Peyer's patch (tissue), 4 donors: ENCODE measurements around the gene URGCP. TPM values are rescaled to one million over a fixed set of nuclear protein-coding genes. Genes with fewer than 3 reads are reported as not detected.

Experiments
- DNase-seq, 3 donors: peaks; one replicate each; pipeline ENCODE4 v3.0.0-alpha.2; 2017 to 2019
- H3K27ac ChIP-seq, 4 donors: fragments of 200-600 bp; sonication (generic); one replicate each; pipeline ENCODE4 v1.5.1; 2016 to 2019
- H3K27me3 ChIP-seq, 2 donors: fragments of 200-600 bp; sonication (generic); one replicate each; pipeline ENCODE4 v1.5.1; 2019
- H3K36me3 ChIP-seq, 3 donors: fragments of 200-600 bp; sonication (generic); one replicate each; pipeline ENCODE4 v1.5.1; 2016 to 2019
- H3K4me1 ChIP-seq, 4 donors: fragments of 200-600 bp; sonication (generic); one replicate each; pipeline ENCODE4 v1.5.1; 2016 to 2019
- H3K4me3 ChIP-seq, 4 donors: fragments of 200-600 bp; sonication (generic); 1 replicate in 3 of 4; 2 replicates in 1 of 4; pipeline ENCODE4 v1.5.1; 2016 to 2019; ENCODE audit warnings: mild to moderate bottlenecking in 1 of 4
- H3K9me3 ChIP-seq, 4 donors: fragments of 200-600 bp; sonication (generic); one replicate each; pipeline ENCODE4 v1.5.1; 2016 to 2019; ENCODE audit warnings: mild to moderate bottlenecking in 1 of 4
- POLR2A ChIP-seq, 2 donors: fragments of 450-650 bp; IDR thresholded peaks; one replicate each; pipeline ENCODE4 v1.5.1; 2017; ENCODE audit warnings: antibody characterized with exemption in 2 of 2, mild to moderate bottlenecking in 2 of 2, moderate library complexity in 2 of 2
- total RNA-seq, 4 donors: library from RNA; depleted of rRNA; stranded (reverse); fragments of >200 nt; gene quantifications; one replicate each; pipeline ENCODE4 v1.1.0, GENCODE V29; 2016
- TF ChIP-seq, protein P1 (sequence below), 6 experiments: fragments of 450-650 bp in 4 of 6; fragments of 200-600 bp in 2 of 6; sonication (generic) in 1 of 6; IDR thresholded peaks; one replicate each; pipeline ENCODE4 v1.5.1; 2017 to 2019; ENCODE audit warnings: antibody characterized with exemption in 6 of 6, mild to moderate bottlenecking in 3 of 6, moderate library complexity in 1 of 6

Gene URGCP
- total RNA-seq, 4 donors from 2014 or later: 43.7 to 91.0 (median 80.3) TPM

- Histone ChIP-seq H3K27ac (no peak overlapping the region), H3K4me3 (no peak overlapping the region), H3K36me3 (peaks cover 0 to 28% (median 0%) of the 10 kb centered on the region in 3 donors), H3K4me1 (peaks cover 0 to 14% (median 0%) of the 10 kb centered on the region in 4 donors), H3K27me3 (no peaks in the 10 kb centered on the region), H3K9me3 (no peaks in the 10 kb centered on the region)
- TF ChIP-seq POLR2A (IDR thresholded peaks at IDR 0.05): no peak
- TF ChIP-seq, protein P1, sequence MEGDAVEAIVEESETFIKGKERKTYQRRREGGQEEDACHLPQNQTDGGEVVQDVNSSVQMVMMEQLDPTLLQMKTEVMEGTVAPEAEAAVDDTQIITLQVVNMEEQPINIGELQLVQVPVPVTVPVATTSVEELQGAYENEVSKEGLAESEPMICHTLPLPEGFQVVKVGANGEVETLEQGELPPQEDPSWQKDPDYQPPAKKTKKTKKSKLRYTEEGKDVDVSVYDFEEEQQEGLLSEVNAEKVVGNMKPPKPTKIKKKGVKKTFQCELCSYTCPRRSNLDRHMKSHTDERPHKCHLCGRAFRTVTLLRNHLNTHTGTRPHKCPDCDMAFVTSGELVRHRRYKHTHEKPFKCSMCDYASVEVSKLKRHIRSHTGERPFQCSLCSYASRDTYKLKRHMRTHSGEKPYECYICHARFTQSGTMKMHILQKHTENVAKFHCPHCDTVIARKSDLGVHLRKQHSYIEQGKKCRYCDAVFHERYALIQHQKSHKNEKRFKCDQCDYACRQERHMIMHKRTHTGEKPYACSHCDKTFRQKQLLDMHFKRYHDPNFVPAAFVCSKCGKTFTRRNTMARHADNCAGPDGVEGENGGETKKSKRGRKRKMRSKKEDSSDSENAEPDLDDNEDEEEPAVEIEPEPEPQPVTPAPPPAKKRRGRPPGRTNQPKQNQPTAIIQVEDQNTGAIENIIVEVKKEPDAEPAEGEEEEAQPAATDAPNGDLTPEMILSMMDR (IDR thresholded peaks at IDR 0.05): no peak
- no peak for DNase-seq
Observed at GRCh38 chr7:43888993-43889945, 17.1 kb downstream of the URGCP start.

DNA sequence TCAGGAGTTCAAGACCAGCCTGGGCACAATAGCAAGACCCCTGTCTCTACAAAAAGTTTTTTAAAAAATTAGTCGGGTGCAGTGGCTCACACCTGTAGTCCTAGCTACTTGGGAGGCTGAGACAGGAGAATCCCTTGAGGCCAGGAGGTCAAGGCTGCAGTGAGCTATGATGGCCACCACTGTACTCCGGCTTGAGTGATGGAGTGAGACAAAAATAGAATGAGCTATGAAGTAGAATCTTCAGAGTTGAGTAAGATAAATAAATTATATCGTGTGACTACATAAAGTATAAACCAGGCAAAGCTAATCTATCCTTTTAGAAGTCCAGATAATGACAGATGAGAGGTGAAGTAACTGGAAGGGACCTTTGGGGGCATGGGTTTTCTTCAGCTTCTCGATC lies 21.8 kb downstream of the URGCP start:
- no peaks in the 10 kb centered on the region for H3K4me1 ChIP-seq
- no peaks in the 10 kb centered on the region for H3K27me3 ChIP-seq
- H3K36me3 ChIP-seq: peaks cover 0 to 62% (median 0%) of the 10 kb centered on the region in 3 donors
- no peak overlapping the region for H3K4me3 ChIP-seq
- no peaks in the 10 kb centered on the region for H3K9me3 ChIP-seq
- no peak for DNase-seq
- TF ChIP-seq POLR2A (IDR thresholded peaks at IDR 0.05): no peak
- TF ChIP-seq, protein P1 (IDR thresholded peaks at IDR 0.05): no peak
- no peak overlapping the region for H3K27ac ChIP-seq

DNA sequence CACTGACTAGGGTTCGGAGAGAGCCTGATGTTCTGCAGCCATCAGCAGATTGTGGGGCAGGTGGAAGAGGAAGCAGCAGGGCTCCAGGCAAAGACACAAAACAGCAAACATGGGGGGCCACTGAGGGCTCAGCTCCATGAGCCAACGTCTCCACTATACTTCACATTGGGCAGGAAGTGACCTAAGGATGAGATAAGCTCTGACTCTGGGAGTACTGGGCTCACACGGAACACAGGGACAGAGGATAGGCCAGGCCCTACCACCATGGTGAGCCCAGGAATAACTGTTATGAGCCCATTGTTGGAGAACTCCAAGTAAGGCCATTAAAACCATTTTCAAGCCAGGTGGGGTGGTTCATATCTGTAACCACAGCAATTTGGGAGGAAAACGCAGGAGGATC lies 22.2 kb downstream of the URGCP start:
- no peaks in the 10 kb centered on the region for H3K4me1 ChIP-seq
- TF ChIP-seq POLR2A (IDR thresholded peaks at IDR 0.05): no peak
- TF ChIP-seq, protein P1 (IDR thresholded peaks at IDR 0.05): no peak
- no peak for DNase-seq
- peaks cover 0 to 66% (median 0%) of the 10 kb centered on the region in 3 donors for H3K36me3 ChIP-seq
- no peak overlapping the region for H3K27ac ChIP-seq
- no peak overlapping the region for H3K4me3 ChIP-seq
- H3K9me3 ChIP-seq: no peaks in the 10 kb centered on the region
- no peaks in the 10 kb centered on the region for H3K27me3 ChIP-seq

GRCh38 chr7:43880596-43880995 lies 25.8 kb downstream of the URGCP start:
- peaks cover 0 to 86% (median 0%) of the 10 kb centered on the region in 3 donors for H3K36me3 ChIP-seq
- H3K4me1 ChIP-seq: no peaks in the 10 kb centered on the region
- TF ChIP-seq POLR2A (IDR thresholded peaks at IDR 0.05): no peak
- TF ChIP-seq, protein P1 (IDR thresholded peaks at IDR 0.05): no peak
- H3K9me3 ChIP-seq: no peaks in the 10 kb centered on the region
- no peak overlapping the region for H3K27ac ChIP-seq
- no peak overlapping the region for H3K4me3 ChIP-seq
- no peak for DNase-seq
- H3K27me3 ChIP-seq: no peaks in the 10 kb centered on the region

DNA sequence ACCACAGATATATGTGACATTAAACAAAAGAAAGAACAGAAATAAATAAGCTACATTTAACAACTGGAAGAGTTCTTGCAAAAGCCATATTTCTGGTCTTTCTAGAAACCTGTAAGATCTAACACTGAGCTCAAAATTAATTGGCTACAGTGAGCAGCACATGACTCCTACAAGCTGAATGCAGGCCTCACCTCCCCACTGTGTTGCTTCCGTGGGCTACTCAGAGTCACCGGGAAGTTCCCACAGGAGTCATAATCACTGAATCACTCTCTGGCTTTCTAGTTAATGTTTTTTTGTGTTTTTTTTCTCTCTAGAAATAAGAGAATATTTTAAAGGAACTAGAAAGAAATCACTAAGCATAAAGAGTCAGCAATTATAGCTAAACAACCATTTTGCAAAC lies 26.9 kb downstream of the URGCP start:
- no peak for TF ChIP-seq POLR2A (IDR thresholded peaks at IDR 0.05)
- TF ChIP-seq, protein P1 (IDR thresholded peaks at IDR 0.05): no peak
- no peak overlapping the region for H3K27ac ChIP-seq
- DNase-seq: no peak
- no peaks in the 10 kb centered on the region for H3K27me3 ChIP-seq
- peaks cover 0 to 84% (median 0%) of the 10 kb centered on the region in 3 donors for H3K36me3 ChIP-seq
- no peak overlapping the region for H3K4me3 ChIP-seq
- H3K4me1 ChIP-seq: no peaks in the 10 kb centered on the region
- no peaks in the 10 kb centered on the region for H3K9me3 ChIP-seq
